SK-N-MC (cell line): ENCODE data around the gene NFATC2.

Source experiments
- DNase-seq: peaks from one replicate; pipeline ENCODE4 v3.0.0-alpha.2; 2011; ENCODE audit warnings: low read depth, low spot score
- H3K27ac ChIP-seq: fragments of 200-600 bp; sonication (generic); 2 replicates; pipeline ENCODE4 v1.5.1; 2016; ENCODE audit warnings: mixed run types
- H3K36me3 ChIP-seq: fragments of 200-600 bp; sonication (generic); 2 replicates; pipeline ENCODE4 v1.6.1; 2017; ENCODE audit warnings: antibody characterized with exemption, low read length, mixed read lengths; ENCODE audit not compliant: insufficient read depth
- H3K4me3 ChIP-seq: fragments of 200-600 bp; sonication (generic); 2 replicates; pipeline ENCODE4 v1.5.1; 2016
- H3K9ac ChIP-seq: fragments of 200-600 bp; sonication (generic); 2 replicates; pipeline ENCODE4 v1.8.0; 2017; ENCODE audit warnings: mixed run types, mixed read lengths; ENCODE audit not compliant: insufficient read length
- H3K9me3 ChIP-seq: fragments of 200-600 bp; sonication (generic); 2 replicates; pipeline ENCODE4 v1.6.1; 2017; ENCODE audit warnings: low read depth, mild to moderate bottlenecking, antibody characterized with exemption, low read length, moderate library complexity, mixed read lengths
- EZH2 ChIP-seq: fragments of 200-600 bp; sonication (generic); IDR thresholded peaks from one replicate; pipeline ENCODE4 v1.6.1; 2017; ENCODE audit warnings: antibody characterized with exemption
- FOXP2 ChIP-seq: optimal IDR thresholded peaks from 2 replicates; pipeline ENCODE3; 2011; ENCODE audit warnings: mild to moderate bottlenecking, moderate library complexity; ENCODE audit not compliant: insufficient read depth; ENCODE audit errors: extremely low read length, control extremely low read depth
- POLR2AphosphoS5 ChIP-seq: IDR thresholded peaks from 2 replicates; pipeline ENCODE4 v1.6.1; 2012; ENCODE audit warnings: mild to moderate bottlenecking, low read depth, low read length, borderline replicate concordance

Gene NFATC2

GRCh38 chr20:51509208-51509607 is 33.3 kb downstream of the NFATC2 start:
- Histone ChIP-seq H3K9ac (no peak overlapping the region), H3K36me3 (no peaks in the 10 kb centered on the region), H3K4me3 (no peak overlapping the region), H3K9me3 (no peaks in the 10 kb centered on the region), H3K27ac (no peak overlapping the region)
- DNase-seq: no peak
- TF ChIP-seq EZH2 (no peak), FOXP2 (no peak), POLR2AphosphoS5 (no peak)

GRCh38 chr20:51508780-51509179 is 33.7 kb downstream of the NFATC2 start:
- DNase-seq: no peak
- no peak overlapping the region for H3K4me3 ChIP-seq
- no peak overlapping the region for H3K27ac ChIP-seq
- TF ChIP-seq POLR2AphosphoS5 (no peak), EZH2 (no peak), FOXP2 (no peak)
- H3K9ac ChIP-seq: no peak overlapping the region
- no peaks in the 10 kb centered on the region for H3K36me3 ChIP-seq
- H3K9me3 ChIP-seq: no peaks in the 10 kb centered on the region

DNA sequence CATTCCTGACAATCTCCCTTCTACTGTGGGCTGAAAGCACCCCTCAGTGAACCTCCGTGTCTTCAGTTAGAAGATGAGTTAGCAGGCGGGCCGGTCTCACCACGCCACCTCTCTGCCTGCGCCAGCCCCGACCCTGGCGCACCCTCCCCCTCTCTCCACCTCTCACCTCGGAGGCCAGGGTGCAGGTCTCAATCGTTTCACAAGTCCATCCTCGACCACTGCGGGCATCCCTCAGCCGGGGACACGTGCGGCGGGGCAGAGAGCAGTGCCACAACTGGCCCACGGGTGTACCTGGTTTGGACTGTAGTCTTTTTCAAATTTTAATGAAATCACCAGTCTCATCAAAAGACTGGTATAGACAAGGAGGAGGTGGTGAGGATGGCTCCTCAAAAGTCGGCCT is 34.4 kb downstream of the NFATC2 start:
- Histone ChIP-seq H3K4me3 (no peak overlapping the region), H3K9me3 (no peaks in the 10 kb centered on the region), H3K36me3 (no peaks in the 10 kb centered on the region), H3K9ac (no peak overlapping the region), H3K27ac (no peak overlapping the region)
- DNase-seq: no peak
- TF ChIP-seq EZH2 (no peak), POLR2AphosphoS5 (no peak), FOXP2 (no peak)

- Histone ChIP-seq H3K9me3 (no peaks in the 10 kb centered on the region), H3K27ac (no peak overlapping the region), H3K36me3 (no peaks in the 10 kb centered on the region), H3K9ac (no peak overlapping the region), H3K4me3 (no peak overlapping the region)
- DNase-seq: no peak
- TF ChIP-seq FOXP2 (no peak), POLR2AphosphoS5 (no peak), EZH2 (no peak)
Observed at GRCh38 chr20:51507216-51508036, 35.1 kb downstream of the NFATC2 start.

DNA sequence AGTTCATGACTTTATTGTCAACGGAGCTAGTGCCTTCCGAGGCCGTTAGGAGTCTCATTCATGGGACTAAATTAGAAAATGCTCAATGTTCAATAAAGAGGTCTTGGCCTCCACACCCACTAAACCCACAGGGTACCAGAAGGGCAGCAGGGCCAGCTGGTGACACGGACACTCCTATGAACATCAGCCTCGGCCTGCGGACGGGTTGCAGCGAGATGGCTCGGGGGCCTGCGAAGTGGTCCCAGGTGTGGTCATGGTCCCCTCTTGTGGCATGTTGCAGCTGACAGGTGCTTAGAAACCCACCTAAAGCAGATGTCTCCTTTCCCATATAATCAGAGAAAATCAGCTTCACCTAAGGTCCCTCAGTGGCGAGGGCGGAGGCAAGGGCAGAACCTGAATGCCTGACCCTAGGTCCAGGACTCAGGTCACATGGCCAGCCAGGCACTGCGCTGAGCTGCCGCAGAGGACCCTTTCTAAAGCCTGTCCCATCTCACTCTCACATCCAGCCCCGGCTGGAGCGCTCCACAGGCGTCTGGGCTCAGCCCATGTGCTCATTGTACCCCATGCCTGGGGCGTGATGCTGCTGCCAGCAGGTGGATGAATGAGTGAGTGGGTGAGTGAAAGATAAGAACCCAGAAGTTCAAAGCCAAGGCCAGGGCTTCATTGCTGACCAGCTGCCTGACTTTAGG is 35.8 kb downstream of the NFATC2 start:
- no peak overlapping the region for H3K27ac ChIP-seq
- no peak for TF ChIP-seq POLR2AphosphoS5
- no peak for TF ChIP-seq FOXP2
- TF ChIP-seq EZH2: no peak
- H3K9ac ChIP-seq: no peak overlapping the region
- H3K4me3 ChIP-seq: no peak overlapping the region
- no peak for DNase-seq
- H3K9me3 ChIP-seq: no peaks in the 10 kb centered on the region
- no peaks in the 10 kb centered on the region for H3K36me3 ChIP-seq

DNA sequence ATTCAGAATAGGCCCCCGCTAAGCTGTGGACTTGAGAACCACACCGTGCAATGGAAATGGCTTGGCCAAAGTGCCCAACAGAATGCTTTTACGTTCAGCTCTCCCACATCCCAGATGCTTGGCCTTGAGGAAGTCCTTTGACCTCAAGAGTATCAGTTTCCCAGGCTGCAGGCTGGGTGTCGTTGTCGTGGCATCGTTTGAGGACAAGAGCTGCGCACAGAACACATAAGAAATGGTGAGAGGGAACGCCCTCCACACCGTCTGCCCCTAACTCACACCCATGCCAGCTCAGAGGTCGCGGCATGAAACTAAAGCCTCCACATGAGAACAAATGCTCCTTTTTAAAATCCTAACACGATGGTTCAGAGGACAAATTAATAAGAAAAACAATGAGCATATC is 37.0 kb downstream of the NFATC2 start:
- Histone ChIP-seq H3K4me3 (no peak overlapping the region), H3K27ac (no peak overlapping the region), H3K9ac (no peak overlapping the region), H3K9me3 (no peaks in the 10 kb centered on the region), H3K36me3 (no peaks in the 10 kb centered on the region)
- no peak for TF ChIP-seq EZH2
- TF ChIP-seq FOXP2: no peak
- TF ChIP-seq POLR2AphosphoS5: no peak
- DNase-seq: no peak

GRCh38 chr20:51503376-51503775 is 39.1 kb downstream of the NFATC2 start:
- Histone ChIP-seq H3K9ac (no peak overlapping the region), H3K36me3 (no peaks in the 10 kb centered on the region), H3K9me3 (no peaks in the 10 kb centered on the region), H3K4me3 (no peak overlapping the region), H3K27ac (no peak overlapping the region)
- DNase-seq: no peak
- TF ChIP-seq POLR2AphosphoS5 (no peak), FOXP2 (no peak), EZH2 (no peak)

DNA sequence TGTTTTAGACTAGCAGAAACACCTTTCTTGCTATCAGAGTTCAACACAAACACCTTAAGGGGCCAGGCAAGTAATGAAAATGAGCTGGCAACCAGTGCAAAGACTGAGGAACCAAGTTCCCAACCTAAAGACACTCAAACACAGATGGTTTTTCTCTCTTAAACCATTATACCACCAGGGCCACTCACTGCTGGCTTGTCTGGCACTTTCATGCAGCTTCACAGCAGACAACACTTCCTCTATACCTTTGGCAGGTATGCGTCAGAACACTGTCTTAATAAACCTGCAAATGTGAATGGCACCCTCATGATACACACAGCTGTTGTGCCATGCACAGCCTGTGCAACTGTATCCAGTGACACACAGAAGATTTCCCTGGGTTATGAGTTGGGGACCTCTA is 41.6 kb downstream of the NFATC2 start:
- H3K9me3 ChIP-seq: no peaks in the 10 kb centered on the region
- no peak overlapping the region for H3K4me3 ChIP-seq
- no peak overlapping the region for H3K9ac ChIP-seq
- DNase-seq: no peak
- no peak overlapping the region for H3K27ac ChIP-seq
- no peaks in the 10 kb centered on the region for H3K36me3 ChIP-seq
- no peak for TF ChIP-seq POLR2AphosphoS5
- no peak for TF ChIP-seq FOXP2
- no peak for TF ChIP-seq EZH2
